ENCODE data around the gene CTNS. TPM values are rescaled to one million over a fixed set of nuclear protein-coding genes. Genes with fewer than 3 reads are reported as not detected.

The CTNS gene
- 5.1 TPM for total RNA-seq
- long read RNA-seq, transcript CTNS-201 (12 exons, 2,866 nt) = major isoform, 5 of 16 reads
- long read RNA-seq, partial matches to known transcripts = 6 of 16 reads
- long read RNA-seq, other reads (novel, unspliced or antisense) = 5 of 16 reads

GRCh38 chr17:3636154-3636907 is at the start of gene CTNS, which contains the start of gene SHPK:
CTNS (plus strand) TSS chr17:3636760; CDS start chr17:3640207, 3,447 bp downstream.
SHPK (minus strand) TSS chr17:3636250; CDS start chr17:3636219, 31 bp downstream.
- intact Hi-C loops (cut with DNase I) = no loop called here
- DNase-seq = peak; percentile 98
- ATAC-seq (ENCODE audit: poor library complexity) = peak; percentile 97

- DNase-seq = no peak
Measured at GRCh38 chr17:3589784-3590183, 46.8 kb upstream of the CTNS start.

GRCh38 chr17:3590231-3590630 is 46.3 kb upstream of the CTNS start:
- intact Hi-C loops (cut with DNase I) = no loop called here
- DNase-seq (no peak), ATAC-seq (ENCODE audit: poor library complexity) (no peak)

More at GRCh38 chr17:3589784-3590183, 46.8 kb upstream of the CTNS start:
- intact Hi-C loops (cut with DNase I) = no loop called here
- no peak for ATAC-seq (ENCODE audit: poor library complexity)

- no peak for ATAC-seq (ENCODE audit: poor library complexity)
- DNase-seq = no peak
Measured at GRCh38 chr17:3590768-3591167, 45.8 kb upstream of the CTNS start.

GRCh38 chr17:3592216-3592860 is 44.2 kb upstream of the CTNS start:
- intact Hi-C loops (cut with DNase I) = no loop called here
- ATAC-seq (ENCODE audit: poor library complexity) (no peak), DNase-seq (no peak)

More at GRCh38 chr17:3590768-3591167, 45.8 kb upstream of the CTNS start:
- intact Hi-C loops (cut with DNase I) = no loop called here

GRCh38 chr17:3593384-3593783 is 43.2 kb upstream of the CTNS start:
- ATAC-seq (ENCODE audit: poor library complexity) = no peak
- intact Hi-C loops (cut with DNase I) = no loop called here
- no peak for DNase-seq

- intact Hi-C loops (cut with DNase I) = no loop called here
- peak; percentile 71 for DNase-seq
- peak; percentile 75 for ATAC-seq (ENCODE audit: poor library complexity)
Measured at GRCh38 chr17:3594051-3594800, 42.3 kb upstream of the CTNS start.

GRCh38 chr17:3594976-3595375 is 41.6 kb upstream of the CTNS start:
- intact Hi-C loops (cut with DNase I) = no loop called here
- DNase-seq (no peak), ATAC-seq (ENCODE audit: poor library complexity) (no peak)

- intact Hi-C loops (cut with DNase I) = no loop called here
- ATAC-seq (ENCODE audit: poor library complexity) = no peak
- no peak for DNase-seq
Measured at GRCh38 chr17:3596804-3597464, 39.6 kb upstream of the CTNS start.

- DNase-seq (no peak), ATAC-seq (ENCODE audit: poor library complexity) (no peak)
- intact Hi-C loops (cut with DNase I) = no loop called here
Measured at GRCh38 chr17:3598078-3598477, 38.5 kb upstream of the CTNS start.

GRCh38 chr17:3600529-3601205 is 35.9 kb upstream of the CTNS start:
- no peak for DNase-seq
- ATAC-seq (ENCODE audit: poor library complexity) = no peak
- intact Hi-C loops (cut with DNase I) = no loop called here

- DNase-seq (no peak), ATAC-seq (ENCODE audit: poor library complexity) (no peak)
Measured at GRCh38 chr17:3602499-3602898, 34.1 kb upstream of the CTNS start.

GRCh38 chr17:3603119-3603869 is 33.3 kb upstream of the CTNS start:
- intact Hi-C loops (cut with DNase I) = no loop called here
- ATAC-seq (ENCODE audit: poor library complexity) (no peak), DNase-seq (no peak)

More at GRCh38 chr17:3602499-3602898, 34.1 kb upstream of the CTNS start:
- intact Hi-C loops (cut with DNase I) = no loop called here

GRCh38 chr17:3603870-3604259 is 32.7 kb upstream of the CTNS start:
- DNase-seq (no peak), ATAC-seq (ENCODE audit: poor library complexity) (no peak)
- intact Hi-C loops (cut with DNase I) = no loop called here

- no peak for DNase-seq
- ATAC-seq (ENCODE audit: poor library complexity) = no peak
- intact Hi-C loops (cut with DNase I) = no loop called here
Measured at GRCh38 chr17:3609689-3610088, 26.9 kb upstream of the CTNS start.

GRCh38 chr17:3610523-3610922 is 26.0 kb upstream of the CTNS start:
- DNase-seq = no peak
- intact Hi-C loops (cut with DNase I) = no loop called here
- ATAC-seq (ENCODE audit: poor library complexity) = peak; percentile 22

GRCh38 chr17:3613124-3613523 is 23.4 kb upstream of the CTNS start:
- ATAC-seq (ENCODE audit: poor library complexity) (no peak), DNase-seq (no peak)
- intact Hi-C loops (cut with DNase I) = no loop called here
